NCI-H226 (cell line): ENCODE data around the gene HVCN1.
"Not testable (repeated sequence)": the region's sequence is repeated elsewhere in the genome, so short reads cannot be mapped to it uniquely, and the experiment has no call there.

Experiments
- DNase-seq: peaks from one replicate; pipeline ENCODE4 v3.0.0-alpha.2; 2015

HVCN1 gene

GRCh38 chr12:110613071-110613770 is 75.7 kb downstream of the HVCN1 start:
- DNase-seq, result no peak

GRCh38 chr12:110606253-110606611 is 82.7 kb downstream of the HVCN1 start:
- DNase-seq, result no peak

GRCh38 chr12:110602085-110602814 is 86.7 kb downstream of the HVCN1 start:
- not testable (repeated sequence) for DNase-seq

GRCh38 chr12:110600254-110600653 is 88.7 kb downstream of the HVCN1 start:
- no peak for DNase-seq

GRCh38 chr12:110599334-110599733 is 89.6 kb downstream of the HVCN1 start:
- DNase-seq, result no peak
